DND-41 (cell line): Measurements from ENCODE around the gene DPP9.

Experiments used
- ATAC-seq: fragments of 200-7000 bp; cut with Tn5 transposase; 3 replicates; pipeline ENCODE4 v1.9.1; 2021; ENCODE audit warnings: low read depth; ENCODE audit not compliant: insufficient read depth
- DNase-seq: peaks from one replicate; pipeline ENCODE4 v3.0.0-alpha.2; 2020
- H2AFZ ChIP-seq: 2 replicates; pipeline ENCODE4 v1.6.0; 2012; ENCODE audit warnings: low read depth, low read length
- H3K27ac ChIP-seq: 2 replicates; pipeline ENCODE4 v1.5.1; 2012; ENCODE audit warnings: low read length, inconsistent platforms
- H3K27me3 ChIP-seq: fragments of 200-600 bp; sonication (generic); 2 replicates; pipeline ENCODE4 v1.6.0; 2012; ENCODE audit warnings: low read length, mild to moderate bottlenecking, inconsistent platforms; ENCODE audit not compliant: insufficient read depth, poor library complexity
- H3K36me3 ChIP-seq: 2 replicates; pipeline ENCODE4 v1.5.1; 2012; ENCODE audit warnings: low read length, inconsistent platforms; ENCODE audit not compliant: insufficient read depth
- H3K4me1 ChIP-seq: 2 replicates; pipeline ENCODE4 v1.5.1; 2012; ENCODE audit warnings: mild to moderate bottlenecking, low read length; ENCODE audit not compliant: insufficient read depth
- H3K4me2 ChIP-seq: 2 replicates; pipeline ENCODE4 v1.6.0; 2012; ENCODE audit warnings: mild to moderate bottlenecking, moderate library complexity, low read length, inconsistent platforms; ENCODE audit not compliant: insufficient read depth
- H3K4me3 ChIP-seq, 2 experiments: fragments of 200-600 bp in 1 of 2; shearing (Covaris generic) in 1 of 2; 2 replicates each; pipeline ENCODE4 v1.5.1; 2012 to 2016; ENCODE audit warnings: inconsistent platforms in 2 of 2, low read length in 2 of 2, mild to moderate bottlenecking in 2 of 2, low read depth in 1 of 2, moderate library complexity in 1 of 2
- H3K79me2 ChIP-seq: 2 replicates; pipeline ENCODE4 v1.6.0; 2012; ENCODE audit warnings: low read length, inconsistent platforms; ENCODE audit not compliant: insufficient read depth
- H3K9ac ChIP-seq: 2 replicates; pipeline ENCODE4 v1.6.0; 2012; ENCODE audit warnings: low read depth, mild to moderate bottlenecking, inconsistent platforms, low read length, moderate library complexity
- H3K9me3 ChIP-seq: 2 replicates; pipeline ENCODE4 v1.5.1; 2012; ENCODE audit warnings: low read length, moderate library complexity, mild to moderate bottlenecking, inconsistent platforms; ENCODE audit not compliant: insufficient read depth, severe bottlenecking
- H4K20me1 ChIP-seq: 2 replicates; pipeline ENCODE4 v1.6.0; 2012; ENCODE audit warnings: low read length; ENCODE audit not compliant: insufficient read depth
- CTCF ChIP-seq: IDR thresholded peaks from 2 replicates; pipeline ENCODE4 v1.5.1; 2012; ENCODE audit warnings: borderline replicate concordance, low read length, moderate library complexity, mild to moderate bottlenecking; ENCODE audit not compliant: poor library complexity, severe bottlenecking; ENCODE audit errors: extremely low read depth
- EZH2 ChIP-seq: IDR thresholded peaks from 3 replicates; pipeline ENCODE4 v1.6.1; 2012; ENCODE audit warnings: borderline replicate concordance, low read depth, mild to moderate bottlenecking, moderate library complexity, low read length, inconsistent platforms; ENCODE audit not compliant: severe bottlenecking

DPP9 gene

GRCh38 chr19:4714016-4714415 is 9.6 kb downstream of the DPP9 start:
- no peak overlapping the region for H2AFZ ChIP-seq
- TF ChIP-seq EZH2 (no peak), CTCF (no peak)

GRCh38 chr19:4713384-4713951 is 10.2 kb downstream of the DPP9 start:
- Histone ChIP-seq H3K27ac (no peak overlapping the region), H3K9me3 (no peaks in the 10 kb centered on the region), H3K9ac (no peak overlapping the region), H4K20me1 (peaks cover 13% of the 10 kb centered on the region), H3K79me2 (0 out of 2 replicates have a peak, but pooled peaks cover under 1% of the 10 kb centered on the region), H3K4me3 (no peak overlapping the region), H3K36me3 (peaks cover 86% of the 10 kb centered on the region), H3K27me3 (no peaks in the 10 kb centered on the region), H3K4me2 (no peak overlapping the region), H2AFZ (no peak overlapping the region), H3K4me1 (no peaks in the 10 kb centered on the region)
- DNase-seq = no peak
- ATAC-seq = no peak
- no peak for TF ChIP-seq CTCF
- no peak for TF ChIP-seq EZH2

More at GRCh38 chr19:4714016-4714415, 9.6 kb downstream of the DPP9 start:
- ATAC-seq (no peak), DNase-seq (no peak)
- Histone ChIP-seq H3K36me3 (peaks cover 91% of the 10 kb centered on the region), H4K20me1 (peaks cover 15% of the 10 kb centered on the region), H3K9ac (no peak overlapping the region), H3K4me1 (no peaks in the 10 kb centered on the region), H3K27ac (no peak overlapping the region), H3K4me2 (no peak overlapping the region), H3K4me3 (no peak overlapping the region), H3K27me3 (no peaks in the 10 kb centered on the region), H3K9me3 (no peaks in the 10 kb centered on the region), H3K79me2 (0 out of 2 replicates have a peak, but pooled peaks cover 2% of the 10 kb centered on the region)

DNA sequence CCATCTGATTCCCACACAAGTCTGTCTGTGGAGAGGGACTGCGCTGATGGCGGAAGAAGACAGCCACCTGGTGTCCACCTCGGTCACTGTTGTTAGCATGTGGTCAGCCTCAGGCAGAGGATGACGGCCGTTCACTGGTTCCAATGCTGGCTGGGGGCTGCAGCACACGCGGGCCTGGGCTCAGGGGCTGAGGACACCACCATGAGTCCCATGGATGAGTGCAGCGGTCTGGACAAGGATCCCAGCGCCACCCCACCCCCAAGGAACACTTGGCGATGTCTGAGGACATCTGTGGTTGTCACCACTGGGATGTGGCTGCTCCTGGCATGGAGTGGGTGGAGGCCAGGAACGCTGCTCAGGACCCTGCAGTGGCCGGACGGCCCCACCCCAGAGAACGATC is 10.9 kb downstream of the DPP9 start:
- Histone ChIP-seq H3K4me2 (no peak overlapping the region), H4K20me1 (peaks cover 12% of the 10 kb centered on the region)

More for the DNA sequence above, 10.9 kb downstream of the DPP9 start:
- no peak overlapping the region for H2AFZ ChIP-seq
- H3K27ac ChIP-seq = no peak overlapping the region
- peaks cover 79% of the 10 kb centered on the region for H3K36me3 ChIP-seq
- ATAC-seq (no peak), DNase-seq (no peak)
- H3K79me2 ChIP-seq = no peaks in the 10 kb centered on the region
- H3K9me3 ChIP-seq = no peaks in the 10 kb centered on the region
- TF ChIP-seq CTCF = no peak
- no peak for TF ChIP-seq EZH2
- no peak overlapping the region for H3K4me3 ChIP-seq
- H3K4me1 ChIP-seq = no peaks in the 10 kb centered on the region
- no peaks in the 10 kb centered on the region for H3K27me3 ChIP-seq
- H3K9ac ChIP-seq = no peak overlapping the region
